ENCODE data around the gene SYT9.

DNA sequence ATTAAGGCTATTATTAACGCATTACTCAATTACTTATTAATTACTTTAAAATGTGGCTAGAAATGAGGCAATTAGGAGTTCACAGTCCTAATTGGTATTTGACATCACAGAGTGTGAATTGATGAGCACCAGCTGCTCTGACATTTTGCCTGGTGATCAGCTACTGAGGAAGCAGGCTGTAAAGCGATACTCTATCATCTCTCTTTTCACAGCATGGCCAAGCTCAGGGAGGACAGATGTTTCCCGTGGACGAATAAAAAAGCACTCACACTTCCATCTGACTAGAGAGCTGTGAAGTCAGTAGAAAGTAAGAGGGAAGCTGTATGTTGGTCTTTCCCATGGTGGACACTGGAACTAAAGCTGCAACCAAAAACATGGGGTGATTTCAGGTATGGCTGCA lies 29.1 kb upstream of the SYT9 start:
- no peak for TF ChIP-seq EZH2 (IDR thresholded peaks at IDR 0.05; ENCODE audit: insufficient read depth, poor library complexity, severe bottlenecking)
- TF ChIP-seq EZH2phosphoT487 (IDR thresholded peaks at IDR 0.05; ENCODE audit: insufficient read depth, low read depth): no peak
